CD4-positive, CD25-positive, alpha-beta regulatory T cell (primary cell): ENCODE data around the gene KRT83. TPM values are rescaled to one million over a fixed set of nuclear protein-coding genes. Genes with fewer than 3 reads are reported as not detected.
"Not testable (repeated sequence)": the region's sequence is repeated elsewhere in the genome, so short reads cannot be mapped to it uniquely, and the experiment has no call there.

Experiments used
- ATAC-seq, 2 donors: fragments of 150-1000 bp; cut with Tn5 transposase; one replicate each; pipeline ENCODE4 v1.10.0; 2021; ENCODE audit warnings: low read depth in 2 of 2, moderate number of reproducible peaks in 2 of 2, moderate library complexity in 1 of 2
- DNase-seq, 3 donors: peaks; one replicate each; pipeline versions ENCODE4 v3.0.0 to v3.0.0-alpha.2; 2012 to 2022; ENCODE audit warnings: mixed read lengths in 1 of 3
- H3K27ac ChIP-seq: one replicate; pipeline ENCODE4 v1.7.0; 2013; ENCODE audit warnings: mild to moderate bottlenecking, low read length; ENCODE audit not compliant: insufficient read depth, poor library complexity, severe bottlenecking
- H3K27me3 ChIP-seq: one replicate; pipeline ENCODE4 v1.7.0; 2013; ENCODE audit warnings: low read length; ENCODE audit not compliant: control insufficient read depth, insufficient read depth
- H3K36me3 ChIP-seq: one replicate; pipeline ENCODE4 v1.7.0; 2013; ENCODE audit warnings: mild to moderate bottlenecking, low read length, moderate library complexity; ENCODE audit not compliant: control insufficient read depth, insufficient read depth
- H3K4me1 ChIP-seq: 2 replicates; pipeline ENCODE4 v1.7.0; 2013; ENCODE audit warnings: mild to moderate bottlenecking, low read length; ENCODE audit not compliant: insufficient read depth, control insufficient read depth, poor library complexity, severe bottlenecking
- H3K4me3 ChIP-seq: one replicate; pipeline ENCODE4 v1.7.0; 2013; ENCODE audit warnings: low read depth, mild to moderate bottlenecking, low read length, moderate library complexity
- H3K9me3 ChIP-seq, 2 experiments: 1 replicate in 1 of 2; 2 replicates in 1 of 2; pipeline ENCODE4 v1.7.0; 2013; ENCODE audit warnings: low read length in 2 of 2, mild to moderate bottlenecking in 1 of 2, moderate library complexity in 1 of 2; ENCODE audit not compliant: control insufficient read depth in 2 of 2
- H3K27ac Mint-ChIP-seq, 3 donors: one replicate each; pipeline ENCODE4 v1.8.0; 2020 to 2022; ENCODE audit warnings: mild to moderate bottlenecking in 3 of 3, mixed read lengths in 3 of 3, moderate library complexity in 2 of 3
- H3K27me3 Mint-ChIP-seq: one replicate; pipeline ENCODE4 v1.8.0; 2022; ENCODE audit warnings: mild to moderate bottlenecking, mixed read lengths
- H3K36me3 Mint-ChIP-seq: one replicate; pipeline ENCODE4 v1.8.0; 2020; ENCODE audit warnings: mixed read lengths
- H3K4me1 Mint-ChIP-seq, 4 donors: one replicate each; pipeline ENCODE4 v1.8.0; 2020 to 2022; ENCODE audit warnings: mixed read lengths in 4 of 4, mild to moderate bottlenecking in 1 of 4
- H3K4me3 Mint-ChIP-seq, 4 donors: one replicate each; pipeline ENCODE4 v1.8.0; 2020 to 2022; ENCODE audit warnings: mild to moderate bottlenecking in 4 of 4, mixed read lengths in 4 of 4, moderate library complexity in 3 of 4
- H3K9me3 Mint-ChIP-seq, 7 donors: one replicate each; pipeline ENCODE4 v1.8.0; 2020 to 2022; ENCODE audit warnings: mixed read lengths in 7 of 7, mild to moderate bottlenecking in 3 of 7, moderate library complexity in 2 of 7
- polyA plus RNA-seq, 4 donors: library from polyadenylated mRNA; unstranded; fragments of 300-500 nt; fragmentation: Illumina TruSeq; gene quantifications; one replicate each; pipeline ENCODE4 v1.2.3, GENCODE V29; 2021
- total RNA-seq: library from RNA; stranded (reverse); gene quantifications from one replicate; pipeline ENCODE4 v1.2.3, GENCODE V29; 2022

KRT83 gene
- total and polyA plus RNA-seq, 5 donors from 2014 or later: not detected

- not testable (repeated sequence) for H3K9me3 Mint-ChIP-seq, H3K27ac Mint-ChIP-seq, DNase-seq, H3K36me3 Mint-ChIP-seq, H3K4me3 ChIP-seq, H3K4me3 Mint-ChIP-seq, H3K27me3 ChIP-seq, H3K4me1 Mint-ChIP-seq, H3K4me1 ChIP-seq, H3K27me3 Mint-ChIP-seq, H3K9me3 ChIP-seq, ATAC-seq, H3K27ac ChIP-seq, H3K36me3 ChIP-seq
These were observed 23.8 kb upstream of the KRT83 start for GRCh38 chr12:52345041-52345440.

- DNase-seq: no peak
- no peak overlapping the region for H3K4me3 Mint-ChIP-seq
- Histone ChIP-seq H3K9me3 (no peaks in the 10 kb centered on the region), H3K36me3 (no peaks in the 10 kb centered on the region), H3K27me3 (no peaks in the 10 kb centered on the region), H3K27ac (no peak overlapping the region), H3K4me3 (no peak overlapping the region), H3K4me1 (no peaks in the 10 kb centered on the region)
- peaks cover 0 to 4% (median 0%) of the 10 kb centered on the region in 7 donors for H3K9me3 Mint-ChIP-seq
- H3K27ac Mint-ChIP-seq: no peak overlapping the region
- H3K27me3 Mint-ChIP-seq: no peaks in the 10 kb centered on the region
- no peaks in the 10 kb centered on the region for H3K36me3 Mint-ChIP-seq
- no peak for ATAC-seq
- peaks cover 0 to 3% (median 2%) of the 10 kb centered on the region in 4 donors for H3K4me1 Mint-ChIP-seq
These were observed 22.9 kb upstream of the KRT83 start for GRCh38 chr12:52344111-52344510.

- Histone ChIP-seq H3K27ac (no peak overlapping the region), H3K9me3 (no peaks in the 10 kb centered on the region), H3K36me3 (no peaks in the 10 kb centered on the region), H3K4me3 (no peak overlapping the region), H3K27me3 (no peaks in the 10 kb centered on the region), H3K4me1 (no peaks in the 10 kb centered on the region)
- Mint-ChIP-seq H3K36me3 (no peaks in the 10 kb centered on the region), H3K4me3 (no peak overlapping the region), H3K27ac (no peak overlapping the region), H3K27me3 (peaks cover 5% of the 10 kb centered on the region), H3K9me3 (peaks cover 0 to 4% (median 0%) of the 10 kb centered on the region in 7 donors), H3K4me1 (peaks cover 0 to 2% (median 0%) of the 10 kb centered on the region in 4 donors)
- DNase-seq: no peak
- ATAC-seq: no peak
These were observed 22.4 kb upstream of the KRT83 start for GRCh38 chr12:52343550-52343949.

- no peaks in the 10 kb centered on the region for H3K36me3 Mint-ChIP-seq
These were observed 21.7 kb upstream of the KRT83 start for GRCh38 chr12:52342781-52343490.

GRCh38 chr12:52341066-52341580, 19.9 kb upstream of the KRT83 start:
- no peaks in the 10 kb centered on the region for H3K36me3 ChIP-seq
- no peak overlapping the region for H3K27ac Mint-ChIP-seq
- peaks cover 0 to 4% (median 3%) of the 10 kb centered on the region in 4 donors for H3K4me1 Mint-ChIP-seq
- H3K27me3 ChIP-seq: no peaks in the 10 kb centered on the region
- H3K4me3 Mint-ChIP-seq: no peak overlapping the region
- no peaks in the 10 kb centered on the region for H3K4me1 ChIP-seq
- no peaks in the 10 kb centered on the region for H3K9me3 ChIP-seq
- H3K27me3 Mint-ChIP-seq: peaks cover 7% of the 10 kb centered on the region
- no peak overlapping the region for H3K4me3 ChIP-seq
- no peak overlapping the region for H3K27ac ChIP-seq
- H3K36me3 Mint-ChIP-seq: no peaks in the 10 kb centered on the region
- H3K9me3 Mint-ChIP-seq: peaks cover 0 to 7% (median 1%) of the 10 kb centered on the region in 7 donors
- DNase-seq (no peak), ATAC-seq (no peak)

More at GRCh38 chr12:52342781-52343490, 21.7 kb upstream of the KRT83 start:
- H3K4me3 ChIP-seq: no peak overlapping the region
- no peak overlapping the region for H3K4me3 Mint-ChIP-seq
- no peaks in the 10 kb centered on the region for H3K4me1 ChIP-seq
- H3K27ac Mint-ChIP-seq: no peak overlapping the region
- H3K9me3 ChIP-seq: no peaks in the 10 kb centered on the region
- H3K9me3 Mint-ChIP-seq: peaks cover 0 to 4% (median 0%) of the 10 kb centered on the region in 7 donors
- H3K36me3 ChIP-seq: no peaks in the 10 kb centered on the region
- no peak for DNase-seq
- no peak overlapping the region for H3K27ac ChIP-seq
- no peaks in the 10 kb centered on the region for H3K27me3 ChIP-seq
- peaks cover 0 to 2% (median 0%) of the 10 kb centered on the region in 4 donors for H3K4me1 Mint-ChIP-seq
- peaks cover 7% of the 10 kb centered on the region for H3K27me3 Mint-ChIP-seq
- ATAC-seq: no peak

GRCh38 chr12:52338241-52338960, 17.2 kb upstream of the KRT83 start:
- H3K4me1 Mint-ChIP-seq: peaks cover 0 to 4% (median 2%) of the 10 kb centered on the region in 4 donors
- Histone ChIP-seq H3K9me3 (no peaks in the 10 kb centered on the region), H3K4me1 (no peaks in the 10 kb centered on the region), H3K36me3 (no peaks in the 10 kb centered on the region), H3K27me3 (peaks cover 3% of the 10 kb centered on the region), H3K4me3 (no peak overlapping the region), H3K27ac (no peak overlapping the region)
- H3K9me3 Mint-ChIP-seq: peaks cover 0 to 4% (median 1%) of the 10 kb centered on the region in 7 donors
- H3K27ac Mint-ChIP-seq: no peak overlapping the region
- DNase-seq: no peak
- no peak overlapping the region for H3K4me3 Mint-ChIP-seq
- H3K36me3 Mint-ChIP-seq: no peaks in the 10 kb centered on the region
- H3K27me3 Mint-ChIP-seq: peaks cover 7% of the 10 kb centered on the region
- no peak for ATAC-seq

GRCh38 chr12:52337054-52337453, 15.9 kb upstream of the KRT83 start:
- Mint-ChIP-seq H3K9me3 (peaks cover 0 to 4% (median 2%) of the 10 kb centered on the region in 7 donors), H3K27ac (no peak overlapping the region), H3K36me3 (no peaks in the 10 kb centered on the region), H3K4me1 (peaks cover 0 to 4% (median 2%) of the 10 kb centered on the region in 4 donors), H3K27me3 (peaks cover 11% of the 10 kb centered on the region), H3K4me3 (no peak overlapping the region)
- no peak overlapping the region for H3K27ac ChIP-seq
- no peak overlapping the region for H3K4me3 ChIP-seq
- no peaks in the 10 kb centered on the region for H3K4me1 ChIP-seq
- DNase-seq: no peak
- ATAC-seq: no peak
- no peaks in the 10 kb centered on the region for H3K9me3 ChIP-seq
- H3K27me3 ChIP-seq: peaks cover 3% of the 10 kb centered on the region
- H3K36me3 ChIP-seq: no peaks in the 10 kb centered on the region
